ENCODE measurements around the gene GRID1.

GRID1 gene

GRCh38 chr10:86151613-86152012 is 215.0 kb downstream of the GRID1 start (continued):
- no peak for TF ChIP-seq ZNF18 (tag by site-specific recombination; IDR thresholded peaks at IDR 0.05)
- no peak for TF ChIP-seq YY2 (tag by site-specific recombination; IDR thresholded peaks at IDR 0.05)
- no peak for TF ChIP-seq ZNF518A (tag by site-specific recombination; conservative IDR thresholded peaks at IDR 0.05; ENCODE audit: low read depth)
- no peak for TF ChIP-seq ZNF280C (tag by site-specific recombination; IDR thresholded peaks at IDR 0.05)
- no peak for TF ChIP-seq CTCF (tag by site-specific recombination; IDR thresholded peaks at IDR 0.05)
- TF ChIP-seq ZNF324 (tag by site-specific recombination; IDR thresholded peaks at IDR 0.05) = no peak
- no peak for TF ChIP-seq ZNF610 (tag by site-specific recombination; IDR thresholded peaks at IDR 0.05; ENCODE audit: borderline replicate concordance)
- TF ChIP-seq ZNF510 (tag by site-specific recombination; IDR thresholded peaks at IDR 0.05; ENCODE audit: insufficient replicate concordance) = no peak
- TF ChIP-seq ZNF140 (tag by site-specific recombination; IDR thresholded peaks at IDR 0.05) = no peak
- TF ChIP-seq ZNF692 (tag by site-specific recombination; IDR thresholded peaks at IDR 0.05) = no peak
- TF ChIP-seq BCL11B (tag by site-specific recombination; IDR thresholded peaks at IDR 0.05; ENCODE audit: low read depth) = no peak
- TF ChIP-seq KLF9 (tag by site-specific recombination; IDR thresholded peaks at IDR 0.05; ENCODE audit: low read depth) = no peak
- no peak for TF ChIP-seq ZNF626 (tag by site-specific recombination; IDR thresholded peaks at IDR 0.05)

GRCh38 chr10:86149257-86149656 is 217.3 kb downstream of the GRID1 start:
- Histone ChIP-seq H3K4me3 (ENCODE audit: low read depth, low read length) (no peak overlapping the region), H3K36me3 (ENCODE audit: control insufficient read depth in 2 of 2, insufficient read depth in 1 of 2, low read length in 2 of 2) (no peaks in the 10 kb centered on the region), H3K4me1 (ENCODE audit: control insufficient read depth, insufficient read depth, low read length) (no peaks in the 10 kb centered on the region), H3K9me3 (ENCODE audit: control insufficient read depth, insufficient read depth, low read depth, low read length) (no peaks in the 10 kb centered on the region), H3K27ac (ENCODE audit: extremely low read depth, low read depth, low read length) (no peak overlapping the region)
- POLR2A ChIA-PET = no interaction called here
- CTCF ChIA-PET = no interaction called here
- no peak for TF ChIP-seq ZNF629 (tag by site-specific recombination; IDR thresholded peaks at IDR 0.05)
- TF ChIP-seq BCL6B (tag by site-specific recombination; IDR thresholded peaks at IDR 0.05) = no peak
- TF ChIP-seq ZFP41 (tag by site-specific recombination; IDR thresholded peaks at IDR 0.05; ENCODE audit: borderline replicate concordance) = no peak
- TF ChIP-seq ZNF555 (tag by site-specific recombination; conservative IDR thresholded peaks at IDR 0.05) = no peak
- TF ChIP-seq ZNF558 (tag by site-specific recombination; IDR thresholded peaks at IDR 0.05) = no peak
- TF ChIP-seq ZNF19 (tag by site-specific recombination; IDR thresholded peaks at IDR 0.05; ENCODE audit: low read depth) = no peak
- TF ChIP-seq ZNF10 (tag by site-specific recombination; IDR thresholded peaks at IDR 0.05) = no peak
- no peak for TF ChIP-seq ZNF521 (tag by site-specific recombination; IDR thresholded peaks at IDR 0.05)
- no peak for TF ChIP-seq ZNF37A (tag by site-specific recombination; IDR thresholded peaks at IDR 0.05)
- TF ChIP-seq ZNF16 (tag by site-specific recombination; IDR thresholded peaks at IDR 0.05; ENCODE audit: low read depth) = no peak
